ENCODE results near the gene MTHFD1L. TPM values are rescaled to one million over a fixed set of nuclear protein-coding genes. Genes with fewer than 3 reads are reported as not detected.

The MTHFD1L gene
- total and polyA plus RNA-seq, 7 donors, result 0.60 to 17.9 (median 3.0) TPM

- TF ChIP-seq CTCF (IDR thresholded peaks at IDR 0.05), result no peak
- no peak for TF ChIP-seq POLR2A (IDR thresholded peaks at IDR 0.05)
- no peak for TF ChIP-seq POLR2AphosphoS5 (IDR thresholded peaks at IDR 0.05)
- TF ChIP-seq EP300 (IDR thresholded peaks at IDR 0.05), result no peak
- Histone ChIP-seq H3K4me3 (no peak overlapping the region), H3K9me3 (no peaks in the 10 kb centered on the region), H3K36me3 (no peaks in the 10 kb centered on the region), H3K27ac (peak overlapping the region in 2 of 4 donors; percentile 48 to 65), H3K4me1 (peaks cover 0 to 26% (median 9%) of the 10 kb centered on the region in 4 donors), H3K27me3 (no peaks in the 10 kb centered on the region)
- no peak for DNase-seq
- 80 to 83% methylated on average over 7 of the region's 7 CpGs for WGBS, 2 donors
- intact Hi-C loops (cut with DNase I), result no loop called here
These were observed 121.9 kb downstream of the MTHFD1L start for GRCh38 chr6:150987371-150987828.

- intact Hi-C loops (cut with DNase I), result no loop called here
- Histone ChIP-seq H3K27me3 (no peaks in the 10 kb centered on the region), H3K27ac (peak overlapping the region in 2 of 4 donors; percentile 48 to 65), H3K4me3 (no peak overlapping the region), H3K36me3 (no peaks in the 10 kb centered on the region), H3K9me3 (no peaks in the 10 kb centered on the region), H3K4me1 (peaks cover 0 to 26% (median 10%) of the 10 kb centered on the region in 4 donors)
- WGBS, 2 donors, result 71 to 72% methylated on average over 5 of the region's 5 CpGs
- no peak for DNase-seq
- TF ChIP-seq POLR2AphosphoS5 (IDR thresholded peaks at IDR 0.05) (peak in 2 of 4 donors; percentile 23 to 47), POLR2A (IDR thresholded peaks at IDR 0.05) (no peak)
These were observed 122.5 kb downstream of the MTHFD1L start for GRCh38 chr6:150987855-150988464.

- intact Hi-C loops (cut with DNase I), result no loop called here
- no peaks in the 10 kb centered on the region for H3K36me3 ChIP-seq
- no peaks in the 10 kb centered on the region for H3K9me3 ChIP-seq
- no peak for DNase-seq
- H3K4me3 ChIP-seq, result no peak overlapping the region
- no peak overlapping the region for H3K27ac ChIP-seq
- H3K27me3 ChIP-seq, result no peaks in the 10 kb centered on the region
- H3K4me1 ChIP-seq, result peaks cover 0 to 17% (median 8%) of the 10 kb centered on the region in 4 donors
- WGBS, 2 donors, result 61 to 70% methylated on average over 3 of the region's 3 CpGs
- TF ChIP-seq EP300 (IDR thresholded peaks at IDR 0.05), result no peak
These were observed 126.0 kb downstream of the MTHFD1L start for GRCh38 chr6:150991487-150991886.

- no peak overlapping the region for H3K4me3 ChIP-seq
- no peaks in the 10 kb centered on the region for H3K9me3 ChIP-seq
- H3K36me3 ChIP-seq, result no peaks in the 10 kb centered on the region
- no peak overlapping the region for H3K27ac ChIP-seq
- H3K4me1 ChIP-seq, result peaks cover 0 to 9% (median 4%) of the 10 kb centered on the region in 4 donors
- DNase-seq, result no peak
- no peaks in the 10 kb centered on the region for H3K27me3 ChIP-seq
- intact Hi-C loops (cut with DNase I), result no loop called here
- 94 to 97% methylated on average over 2 of the region's 2 CpGs for WGBS, 2 donors
- TF ChIP-seq POLR2A (IDR thresholded peaks at IDR 0.05), result no peak
- TF ChIP-seq POLR2AphosphoS5 (IDR thresholded peaks at IDR 0.05), result no peak
- TF ChIP-seq CTCF (IDR thresholded peaks at IDR 0.05), result no peak
- no peak for TF ChIP-seq EP300 (IDR thresholded peaks at IDR 0.05)
These were observed 126.8 kb downstream of the MTHFD1L start for GRCh38 chr6:150992262-150992661.

- TF ChIP-seq EP300 (IDR thresholded peaks at IDR 0.05), result no peak
- TF ChIP-seq CTCF (IDR thresholded peaks at IDR 0.05), result no peak
- no peak for TF ChIP-seq POLR2AphosphoS5 (IDR thresholded peaks at IDR 0.05)
- no peak for TF ChIP-seq POLR2A (IDR thresholded peaks at IDR 0.05)
- H3K36me3 ChIP-seq, result no peaks in the 10 kb centered on the region
- WGBS, 2 donors, result 84 to 86% methylated on average over 5 of the region's 5 CpGs
- no peaks in the 10 kb centered on the region for H3K9me3 ChIP-seq
- H3K4me3 ChIP-seq, result no peak overlapping the region
- H3K4me1 ChIP-seq, result peaks cover 0 to 5% (median 2%) of the 10 kb centered on the region in 4 donors
- DNase-seq, result no peak
- no peak overlapping the region for H3K27ac ChIP-seq
- intact Hi-C loops (cut with DNase I), result no loop called here
- no peaks in the 10 kb centered on the region for H3K27me3 ChIP-seq
These were observed 127.2 kb downstream of the MTHFD1L start for GRCh38 chr6:150992703-150993102.

GRCh38 chr6:150993253-150993652, 127.8 kb downstream of the MTHFD1L start:
- Histone ChIP-seq H3K9me3 (no peaks in the 10 kb centered on the region), H3K4me1 (peaks cover 0 to 3% (median 0%) of the 10 kb centered on the region in 4 donors), H3K4me3 (no peak overlapping the region), H3K27me3 (no peaks in the 10 kb centered on the region), H3K27ac (no peak overlapping the region), H3K36me3 (no peaks in the 10 kb centered on the region)
- intact Hi-C loops (cut with DNase I), result no loop called here
- WGBS, 2 donors, result 90 to 91% methylated on average over 7 of the region's 7 CpGs
- no peak for DNase-seq
- no peak for TF ChIP-seq POLR2A (IDR thresholded peaks at IDR 0.05)
